Cardiac muscle cell (in vitro differentiated cells and primary cell): ENCODE measurements around the gene C6orf132. TPM values are rescaled to one million over a fixed set of nuclear protein-coding genes. Genes with fewer than 3 reads are reported as not detected.
A peak's percentile ranks its signal among the peaks of the same experiment; 100 is the strongest.

Source experiments
- DNase-seq, 2 donors: peaks; one replicate each; pipeline versions ENCODE4 v3.0.0 to v3.0.0-alpha.2; 2010 to 2017; ENCODE audit warnings: low read depth in 1 of 2, low spot score in 1 of 2
- H3K27ac ChIP-seq: fragments of 200-600 bp; sonication (generic); 2 replicates; pipeline ENCODE4 v1.5.1; 2016
- H3K27me3 ChIP-seq: fragments of 200-600 bp; sonication (generic); 2 replicates; pipeline ENCODE4 v1.6.0; 2016; ENCODE audit warnings: control low read depth
- H3K36me3 ChIP-seq: fragments of 200-600 bp; sonication (generic); 2 replicates; pipeline ENCODE4 v1.5.1; 2016; ENCODE audit warnings: control low read depth
- H3K4me1 ChIP-seq: fragments of 200-600 bp; sonication (generic); 2 replicates; pipeline ENCODE4 v1.8.1; 2017; ENCODE audit warnings: low read depth, mild to moderate bottlenecking, mixed run types
- H3K4me3 ChIP-seq: fragments of 200-600 bp; sonication (generic); 2 replicates; pipeline ENCODE4 v1.5.1; 2016; ENCODE audit warnings: mild to moderate bottlenecking
- H3K9me3 ChIP-seq: fragments of 200-600 bp; sonication (generic); 2 replicates; pipeline ENCODE4 v1.5.1; 2017; ENCODE audit warnings: low read depth, mild to moderate bottlenecking, control low read depth
- polyA plus RNA-seq: library from polyadenylated mRNA; unstranded; fragments of >200 nt; fragmentation: Nextera tagmentation; extraction: Ambion mirVana; gene quantifications from 2 replicates; pipeline ENCODE4 v1.2.1, GENCODE V29; 2016
- total RNA-seq: library from RNA; depleted of rRNA; stranded (reverse); fragments of >200 nt; gene quantifications from 2 replicates; pipeline ENCODE4 v1.2.3, GENCODE V29; 2016
- TF ChIP-seq, protein P1 (sequence below): IDR thresholded peaks from 2 replicates; pipeline ENCODE4 v1.5.1; 2012; ENCODE audit warnings: low read depth, mild to moderate bottlenecking, low read length

The C6orf132 gene
- total and polyA plus RNA-seq, 2 experiments from 2014 or later, result 0.56 to 2.7 TPM

GRCh38 chr6:42137194-42137753 lies 5.1 kb downstream of the C6orf132 start:
- TF ChIP-seq, protein P1, sequence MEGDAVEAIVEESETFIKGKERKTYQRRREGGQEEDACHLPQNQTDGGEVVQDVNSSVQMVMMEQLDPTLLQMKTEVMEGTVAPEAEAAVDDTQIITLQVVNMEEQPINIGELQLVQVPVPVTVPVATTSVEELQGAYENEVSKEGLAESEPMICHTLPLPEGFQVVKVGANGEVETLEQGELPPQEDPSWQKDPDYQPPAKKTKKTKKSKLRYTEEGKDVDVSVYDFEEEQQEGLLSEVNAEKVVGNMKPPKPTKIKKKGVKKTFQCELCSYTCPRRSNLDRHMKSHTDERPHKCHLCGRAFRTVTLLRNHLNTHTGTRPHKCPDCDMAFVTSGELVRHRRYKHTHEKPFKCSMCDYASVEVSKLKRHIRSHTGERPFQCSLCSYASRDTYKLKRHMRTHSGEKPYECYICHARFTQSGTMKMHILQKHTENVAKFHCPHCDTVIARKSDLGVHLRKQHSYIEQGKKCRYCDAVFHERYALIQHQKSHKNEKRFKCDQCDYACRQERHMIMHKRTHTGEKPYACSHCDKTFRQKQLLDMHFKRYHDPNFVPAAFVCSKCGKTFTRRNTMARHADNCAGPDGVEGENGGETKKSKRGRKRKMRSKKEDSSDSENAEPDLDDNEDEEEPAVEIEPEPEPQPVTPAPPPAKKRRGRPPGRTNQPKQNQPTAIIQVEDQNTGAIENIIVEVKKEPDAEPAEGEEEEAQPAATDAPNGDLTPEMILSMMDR, result no peak
- Histone ChIP-seq H3K4me3 (no peak overlapping the region), H3K27ac (peak overlapping the region; percentile 82), H3K36me3 (no peaks in the 10 kb centered on the region), H3K27me3 (no peaks in the 10 kb centered on the region), H3K9me3 (no peaks in the 10 kb centered on the region), H3K4me1 (peaks cover 23% of the 10 kb centered on the region)
- DNase-seq, result peak in 1 of 2 donors; percentile 15

- no peaks in the 10 kb centered on the region for H3K9me3 ChIP-seq
- H3K27me3 ChIP-seq, result no peaks in the 10 kb centered on the region
- TF ChIP-seq, protein P1, result peak; percentile 41
- peaks cover 21% of the 10 kb centered on the region for H3K4me1 ChIP-seq
- no peaks in the 10 kb centered on the region for H3K36me3 ChIP-seq
- H3K27ac ChIP-seq, result peak overlapping the region; percentile 82
- DNase-seq, result peak; percentile 51 to 55
- H3K4me3 ChIP-seq, result no peak overlapping the region
Observed at GRCh38 chr6:42136508-42137193, 5.8 kb downstream of the C6orf132 start.

DNA sequence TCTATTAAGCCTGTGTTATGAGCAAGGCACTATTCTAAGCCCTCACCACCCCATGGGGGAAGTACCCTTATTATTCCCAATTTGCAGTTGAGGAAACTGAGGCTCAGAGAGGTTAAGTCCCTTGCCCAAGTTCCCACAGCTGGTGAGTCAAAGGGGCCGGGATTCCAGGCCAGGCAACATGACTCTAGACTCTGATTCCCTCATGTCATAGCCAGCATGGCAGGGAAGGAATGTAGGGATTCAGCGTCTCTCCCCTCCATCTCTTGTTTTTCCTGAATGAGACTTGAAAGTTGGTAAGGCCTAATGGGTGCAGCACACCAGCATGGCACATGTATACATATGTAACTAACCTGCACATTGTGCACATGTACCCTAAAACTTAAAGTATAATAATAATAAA lies 6.7 kb downstream of the C6orf132 start:
- TF ChIP-seq, protein P1, result no peak
- no peak for DNase-seq
- Histone ChIP-seq H3K36me3 (no peaks in the 10 kb centered on the region), H3K4me3 (no peak overlapping the region), H3K27ac (no peak overlapping the region), H3K9me3 (no peaks in the 10 kb centered on the region), H3K4me1 (peaks cover 14% of the 10 kb centered on the region), H3K27me3 (no peaks in the 10 kb centered on the region)

GRCh38 chr6:42135161-42135560 lies 7.3 kb downstream of the C6orf132 start:
- no peak for DNase-seq
- Histone ChIP-seq H3K9me3 (no peaks in the 10 kb centered on the region), H3K27me3 (no peaks in the 10 kb centered on the region), H3K4me1 (peaks cover 14% of the 10 kb centered on the region), H3K36me3 (no peaks in the 10 kb centered on the region), H3K4me3 (no peak overlapping the region), H3K27ac (peak overlapping the region; percentile 22)
- TF ChIP-seq, protein P1, result no peak

- H3K36me3 ChIP-seq, result no peaks in the 10 kb centered on the region
- H3K4me1 ChIP-seq, result peaks cover 15% of the 10 kb centered on the region
- H3K9me3 ChIP-seq, result no peaks in the 10 kb centered on the region
- no peak overlapping the region for H3K4me3 ChIP-seq
- TF ChIP-seq, protein P1, result no peak
- no peaks in the 10 kb centered on the region for H3K27me3 ChIP-seq
- DNase-seq, result no peak
- H3K27ac ChIP-seq, result no peak overlapping the region
Observed at GRCh38 chr6:42133926-42134325, 8.5 kb downstream of the C6orf132 start.
